Measurements from ENCODE around the gene WFIKKN2. TPM values are rescaled to one million over a fixed set of nuclear protein-coding genes. Genes with fewer than 3 reads are reported as not detected.

The WFIKKN2 gene
- total and polyA plus RNA-seq, 2 of the 13 experiments (the other 11 are each of a cell fraction or from before 2014, with no cell fraction given) = not detected

DNA sequence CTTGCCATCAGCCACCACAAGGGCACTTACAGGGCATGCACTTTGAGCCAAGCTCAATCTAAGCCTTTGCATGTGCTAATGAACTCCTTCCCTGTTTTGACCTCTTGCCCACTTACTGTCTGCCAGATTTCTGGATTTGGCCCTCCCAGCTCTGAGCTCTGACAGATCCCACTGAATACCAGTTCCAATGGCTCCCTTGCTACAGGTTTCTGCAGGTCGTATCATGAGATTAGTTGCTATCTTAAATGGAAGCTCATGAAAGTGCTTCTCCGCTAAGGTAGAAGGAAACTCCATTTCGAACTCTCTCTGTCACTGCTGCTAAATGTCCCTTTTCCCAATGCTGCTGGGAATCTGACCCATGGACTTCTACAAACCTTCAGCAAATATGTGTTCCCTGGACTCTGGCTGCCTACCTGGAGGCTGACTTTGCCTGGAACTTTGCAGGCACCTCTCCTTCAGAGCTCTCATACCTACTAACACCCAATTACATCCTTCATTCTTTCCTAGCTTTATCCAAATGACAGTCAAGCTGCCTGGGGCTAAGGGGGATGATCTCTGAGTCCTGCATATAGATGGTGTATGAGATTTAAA lies 54.2 kb downstream of the WFIKKN2 start (continued):
- TF ChIP-seq ZMAT3 (CRISPR knock-in tag; conservative IDR thresholded peaks at IDR 0.05) = no peak
- TF ChIP-seq ZNF674 (CRISPR knock-in tag; IDR thresholded peaks at IDR 0.05; ENCODE audit: low read depth) = no peak
- TF ChIP-seq SALL1 (CRISPR knock-in tag; IDR thresholded peaks at IDR 0.05) = peak; percentile 61
- TF ChIP-seq, protein P1, sequence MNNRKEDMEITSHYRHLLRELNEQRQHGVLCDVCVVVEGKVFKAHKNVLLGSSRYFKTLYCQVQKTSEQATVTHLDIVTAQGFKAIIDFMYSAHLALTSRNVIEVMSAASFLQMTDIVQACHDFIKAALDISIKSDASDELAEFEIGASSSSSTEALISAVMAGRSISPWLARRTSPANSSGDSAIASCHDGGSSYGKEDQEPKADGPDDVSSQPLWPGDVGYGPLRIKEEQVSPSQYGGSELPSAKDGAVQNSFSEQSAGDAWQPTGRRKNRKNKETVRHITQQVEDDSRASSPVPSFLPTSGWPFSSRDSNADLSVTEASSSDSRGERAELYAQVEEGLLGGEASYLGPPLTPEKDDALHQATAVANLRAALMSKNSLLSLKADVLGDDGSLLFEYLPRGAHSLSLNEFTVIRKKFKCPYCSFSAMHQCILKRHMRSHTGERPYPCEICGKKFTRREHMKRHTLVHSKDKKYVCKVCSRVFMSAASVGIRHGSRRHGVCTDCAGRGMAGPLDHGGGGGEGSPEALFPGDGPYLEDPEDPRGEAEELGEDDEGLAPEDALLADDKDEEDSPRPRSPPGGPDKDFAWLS (CRISPR knock-in tag; IDR thresholded peaks at IDR 0.05; ENCODE audit: borderline replicate concordance) = no peak
- TF ChIP-seq, protein P2, sequence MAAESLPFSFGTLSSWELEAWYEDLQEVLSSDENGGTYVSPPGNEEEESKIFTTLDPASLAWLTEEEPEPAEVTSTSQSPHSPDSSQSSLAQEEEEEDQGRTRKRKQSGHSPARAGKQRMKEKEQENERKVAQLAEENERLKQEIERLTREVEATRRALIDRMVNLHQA (CRISPR knock-in tag; IDR thresholded peaks at IDR 0.05) = no peak
- TF ChIP-seq, protein P3, sequence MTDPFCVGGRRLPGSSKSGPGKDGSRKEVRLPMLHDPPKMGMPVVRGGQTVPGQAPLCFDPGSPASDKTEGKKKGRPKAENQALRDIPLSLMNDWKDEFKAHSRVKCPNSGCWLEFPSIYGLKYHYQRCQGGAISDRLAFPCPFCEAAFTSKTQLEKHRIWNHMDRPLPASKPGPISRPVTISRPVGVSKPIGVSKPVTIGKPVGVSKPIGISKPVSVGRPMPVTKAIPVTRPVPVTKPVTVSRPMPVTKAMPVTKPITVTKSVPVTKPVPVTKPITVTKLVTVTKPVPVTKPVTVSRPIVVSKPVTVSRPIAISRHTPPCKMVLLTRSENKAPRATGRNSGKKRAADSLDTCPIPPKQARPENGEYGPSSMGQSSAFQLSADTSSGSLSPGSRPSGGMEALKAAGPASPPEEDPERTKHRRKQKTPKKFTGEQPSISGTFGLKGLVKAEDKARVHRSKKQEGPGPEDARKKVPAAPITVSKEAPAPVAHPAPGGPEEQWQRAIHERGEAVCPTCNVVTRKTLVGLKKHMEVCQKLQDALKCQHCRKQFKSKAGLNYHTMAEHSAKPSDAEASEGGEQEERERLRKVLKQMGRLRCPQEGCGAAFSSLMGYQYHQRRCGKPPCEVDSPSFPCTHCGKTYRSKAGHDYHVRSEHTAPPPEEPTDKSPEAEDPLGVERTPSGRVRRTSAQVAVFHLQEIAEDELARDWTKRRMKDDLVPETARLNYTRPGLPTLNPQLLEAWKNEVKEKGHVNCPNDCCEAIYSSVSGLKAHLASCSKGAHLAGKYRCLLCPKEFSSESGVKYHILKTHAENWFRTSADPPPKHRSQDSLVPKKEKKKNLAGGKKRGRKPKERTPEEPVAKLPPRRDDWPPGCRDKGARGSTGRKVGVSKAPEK (CRISPR knock-in tag; IDR thresholded peaks at IDR 0.05; ENCODE audit: borderline replicate concordance) = no peak
- no peak for TF ChIP-seq ATF1 (CRISPR knock-in tag; IDR thresholded peaks at IDR 0.05)
- no peak for TF ChIP-seq CREM (IDR thresholded peaks at IDR 0.05)
- no peak for TF ChIP-seq CREM (CRISPR knock-in tag; IDR thresholded peaks at IDR 0.05)
- TF ChIP-seq PHF20 (CRISPR knock-in tag; IDR thresholded peaks at IDR 0.05) = no peak
- TF ChIP-seq TAF15 (IDR thresholded peaks at IDR 0.05; ENCODE audit: low read depth, low read length, poor library complexity, severe bottlenecking) = no peak
- TF ChIP-seq TGIF2 (CRISPR knock-in tag; IDR thresholded peaks at IDR 0.05) = no peak; the same call in 1 of the 2 replicates
- TF ChIP-seq, protein P4, sequence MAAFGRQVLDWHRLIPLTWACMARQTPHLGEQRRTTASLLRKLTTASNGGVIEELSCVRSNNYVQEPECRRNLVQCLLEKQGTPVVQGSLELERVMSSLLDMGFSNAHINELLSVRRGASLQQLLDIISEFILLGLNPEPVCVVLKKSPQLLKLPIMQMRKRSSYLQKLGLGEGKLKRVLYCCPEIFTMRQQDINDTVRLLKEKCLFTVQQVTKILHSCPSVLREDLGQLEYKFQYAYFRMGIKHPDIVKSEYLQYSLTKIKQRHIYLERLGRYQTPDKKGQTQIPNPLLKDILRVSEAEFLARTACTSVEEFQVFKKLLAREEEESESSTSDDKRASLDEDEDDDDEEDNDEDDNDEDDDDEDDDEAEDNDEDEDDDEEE (CRISPR knock-in tag; IDR thresholded peaks at IDR 0.05) = 0 out of 2 replicates have a peak, but pooled peaks have one; percentile 28
- no peak for TF ChIP-seq TCF12 (IDR thresholded peaks at IDR 0.05)
- TF ChIP-seq TCF12 (CRISPR knock-in tag; IDR thresholded peaks at IDR 0.05) = no peak
- TF ChIP-seq PITX1 (CRISPR knock-in tag; IDR thresholded peaks at IDR 0.05) = peak; percentile 73
- TF ChIP-seq, protein P5, sequence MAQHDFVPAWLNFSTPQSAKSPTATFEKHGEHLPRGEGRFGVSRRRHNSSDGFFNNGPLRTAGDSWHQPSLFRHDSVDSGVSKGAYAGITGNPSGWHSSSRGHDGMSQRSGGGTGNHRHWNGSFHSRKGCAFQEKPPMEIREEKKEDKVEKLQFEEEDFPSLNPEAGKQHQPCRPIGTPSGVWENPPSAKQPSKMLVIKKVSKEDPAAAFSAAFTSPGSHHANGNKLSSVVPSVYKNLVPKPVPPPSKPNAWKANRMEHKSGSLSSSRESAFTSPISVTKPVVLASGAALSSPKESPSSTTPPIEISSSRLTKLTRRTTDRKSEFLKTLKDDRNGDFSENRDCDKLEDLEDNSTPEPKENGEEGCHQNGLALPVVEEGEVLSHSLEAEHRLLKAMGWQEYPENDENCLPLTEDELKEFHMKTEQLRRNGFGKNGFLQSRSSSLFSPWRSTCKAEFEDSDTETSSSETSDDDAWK (CRISPR knock-in tag; IDR thresholded peaks at IDR 0.05) = no peak
- TF ChIP-seq HES4 (CRISPR knock-in tag; IDR thresholded peaks at IDR 0.05; ENCODE audit: borderline replicate concordance) = no peak
- no peak for TF ChIP-seq SALL2 (CRISPR knock-in tag; IDR thresholded peaks at IDR 0.05)
- TF ChIP-seq ZNF678 (CRISPR knock-in tag; IDR thresholded peaks at IDR 0.05) = no peak
- no peak for TF ChIP-seq ZFP36L1 (CRISPR knock-in tag; IDR thresholded peaks at IDR 0.05)
- TF ChIP-seq TRIM24 (CRISPR knock-in tag; IDR thresholded peaks at IDR 0.05) = no peak
- peak; percentile 40; the same call in 1 of the 2 replicates for TF ChIP-seq DRAP1 (CRISPR knock-in tag; IDR thresholded peaks at IDR 0.05)
